ENCODE measurements around the gene ARRDC5.

The ARRDC5 gene

DNA sequence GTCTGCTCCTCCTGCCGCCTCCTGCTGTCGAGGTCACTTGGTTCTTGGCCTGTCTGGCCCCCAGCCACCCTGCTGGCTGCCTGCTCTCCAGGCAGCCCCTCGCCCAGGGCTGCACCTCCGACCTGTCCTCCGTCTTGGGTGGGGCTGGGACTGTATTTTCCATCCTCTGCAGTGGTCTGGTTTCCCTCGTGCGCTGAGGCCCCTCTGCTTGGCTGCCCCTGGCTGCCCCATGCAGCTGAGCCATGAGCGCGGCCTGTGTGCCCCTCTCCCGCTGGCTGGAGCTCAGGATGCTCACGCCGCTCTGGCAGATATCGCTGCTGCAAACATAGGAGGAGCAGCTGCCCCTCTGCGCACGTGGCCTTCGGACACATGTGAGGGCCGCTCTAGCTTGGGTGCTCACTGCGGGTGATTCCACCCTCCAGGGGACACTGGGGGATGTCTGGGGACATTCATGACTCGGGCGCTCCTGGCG is 20.6 kb upstream of the ARRDC5 start:
- Histone ChIP-seq H3K36me3 (ENCODE audit: control insufficient read depth, low read depth, low read length) (peaks cover 15% of the 10 kb centered on the region), H3K9me3 (ENCODE audit: control insufficient read depth, low read depth, low read length) (no peaks in the 10 kb centered on the region), H3K4me3 (ENCODE audit: low read length) (no peak overlapping the region), H3K27ac (ENCODE audit: low read length) (no peak overlapping the region), H3K4me1 (ENCODE audit: control insufficient read depth, low read depth, low read length) (peaks cover 10% of the 10 kb centered on the region), H3K27me3 (ENCODE audit: control insufficient read depth, insufficient read depth, low read length) (no peaks in the 10 kb centered on the region), H3K9ac (ENCODE audit: low read length) (no peak overlapping the region)

GRCh38 chr19:4922530-4923275 is 20.0 kb upstream of the ARRDC5 start:
- Histone ChIP-seq H3K27ac (ENCODE audit: low read length) (no peak overlapping the region), H3K9me3 (ENCODE audit: control insufficient read depth, low read depth, low read length) (no peaks in the 10 kb centered on the region), H3K4me3 (ENCODE audit: low read length) (no peak overlapping the region), H3K9ac (ENCODE audit: low read length) (no peak overlapping the region), H3K4me1 (ENCODE audit: control insufficient read depth, low read depth, low read length) (peaks cover 5% of the 10 kb centered on the region), H3K27me3 (ENCODE audit: control insufficient read depth, insufficient read depth, low read length) (no peaks in the 10 kb centered on the region), H3K36me3 (ENCODE audit: control insufficient read depth, low read depth, low read length) (peaks cover 15% of the 10 kb centered on the region)

DNA sequence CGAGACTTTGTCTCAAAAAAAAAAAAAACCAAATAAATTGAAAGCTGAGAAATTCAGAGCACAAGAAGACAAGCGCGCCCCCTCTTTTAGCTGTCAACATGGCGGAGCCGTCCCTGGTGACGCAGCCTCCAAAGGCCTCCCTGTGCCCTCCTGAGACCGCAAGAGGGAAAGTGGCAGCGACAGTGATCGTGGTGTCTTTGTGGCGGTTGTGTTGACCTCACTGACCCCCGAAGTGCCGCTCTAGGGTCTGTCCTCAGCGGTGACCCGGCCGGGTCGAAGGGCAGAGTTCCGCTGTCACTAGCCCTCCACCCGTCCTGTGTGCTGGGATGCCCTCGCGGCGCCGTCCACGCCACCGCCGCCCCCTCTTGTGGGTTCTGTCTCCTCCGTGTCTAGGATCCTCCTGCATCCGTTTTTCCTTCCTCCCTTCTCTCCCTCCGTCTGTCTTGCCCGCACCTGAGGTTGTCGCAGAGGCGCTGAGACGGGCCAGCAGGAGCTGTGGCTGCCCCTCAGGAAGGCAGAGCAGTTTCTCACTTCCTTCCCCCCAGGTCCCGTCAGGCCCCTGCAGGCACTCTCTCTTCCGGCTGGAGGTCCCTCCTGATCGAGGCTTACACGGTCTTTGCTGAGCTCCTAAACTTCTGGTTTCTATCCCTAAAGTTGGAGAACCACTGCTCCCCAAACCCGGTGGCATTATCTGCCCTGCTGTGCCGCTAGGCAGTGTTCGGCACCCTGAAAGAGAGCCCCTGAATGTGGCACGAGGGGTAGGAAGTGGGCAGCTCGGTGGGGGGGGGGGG is 13.8 kb upstream of the ARRDC5 start:
- Histone ChIP-seq H3K4me3 (ENCODE audit: low read length) (no peak overlapping the region), H3K27me3 (ENCODE audit: control insufficient read depth, insufficient read depth, low read length) (no peaks in the 10 kb centered on the region), H3K36me3 (ENCODE audit: control insufficient read depth, low read depth, low read length) (peaks cover 46% of the 10 kb centered on the region), H3K9ac (ENCODE audit: low read length) (no peak overlapping the region), H3K9me3 (ENCODE audit: control insufficient read depth, low read depth, low read length) (no peaks in the 10 kb centered on the region), H3K27ac (ENCODE audit: low read length) (no peak overlapping the region), H3K4me1 (ENCODE audit: control insufficient read depth, low read depth, low read length) (peaks cover 3% of the 10 kb centered on the region)

GRCh38 chr19:4914736-4915501 is 12.2 kb upstream of the ARRDC5 start:
- H3K4me1 ChIP-seq (ENCODE audit: control insufficient read depth, low read depth, low read length): peaks cover 13% of the 10 kb centered on the region
- H3K4me3 ChIP-seq (ENCODE audit: low read length): no peak overlapping the region

DNA sequence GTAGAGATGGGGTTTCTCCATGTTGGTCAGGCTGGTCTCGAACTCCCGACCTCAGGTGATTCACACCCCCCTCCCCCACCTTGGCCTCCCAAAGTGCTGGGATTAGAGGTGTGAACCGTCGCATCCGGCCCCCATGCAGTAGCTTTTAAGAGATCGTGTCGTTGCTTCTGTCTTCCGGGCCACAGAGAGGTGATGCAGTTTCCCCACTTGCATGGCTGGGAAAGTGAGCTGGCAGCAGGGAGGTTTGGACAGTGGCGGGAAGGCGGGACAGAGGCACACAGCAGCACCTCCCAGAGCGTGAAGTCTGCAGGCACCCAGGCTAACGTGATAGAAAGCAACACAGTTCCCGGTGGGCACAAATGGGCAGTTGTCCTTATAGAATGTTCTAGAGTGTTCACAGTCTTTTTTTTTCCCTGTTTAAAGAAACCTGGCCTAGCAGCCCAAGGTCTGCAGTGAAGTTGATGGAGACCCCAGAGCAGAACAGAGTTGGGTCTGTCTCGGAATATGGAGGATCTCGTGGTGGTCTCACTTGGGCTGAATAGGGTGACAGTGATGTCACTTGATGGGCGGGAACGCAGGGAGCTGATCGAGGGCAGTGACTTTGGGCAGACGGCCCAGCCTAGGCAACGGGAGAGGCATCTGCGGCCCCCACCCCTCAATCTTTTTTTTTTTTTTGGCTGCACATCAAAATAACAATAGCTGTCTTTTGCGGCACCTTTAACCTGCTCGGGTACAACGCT is 11.5 kb upstream of the ARRDC5 start:
- H3K27ac ChIP-seq (ENCODE audit: low read length): no peak overlapping the region
- no peaks in the 10 kb centered on the region for H3K27me3 ChIP-seq (ENCODE audit: control insufficient read depth, insufficient read depth, low read length)
- H3K9ac ChIP-seq (ENCODE audit: low read length): no peak overlapping the region
- H3K36me3 ChIP-seq (ENCODE audit: control insufficient read depth, low read depth, low read length): peaks cover 43% of the 10 kb centered on the region
- H3K9me3 ChIP-seq (ENCODE audit: control insufficient read depth, low read depth, low read length): no peaks in the 10 kb centered on the region
- H3K4me1 ChIP-seq (ENCODE audit: control insufficient read depth, low read depth, low read length): peaks cover 13% of the 10 kb centered on the region
- H3K4me3 ChIP-seq (ENCODE audit: low read length): no peak overlapping the region

More at GRCh38 chr19:4914736-4915501, 12.2 kb upstream of the ARRDC5 start:
- Histone ChIP-seq H3K36me3 (ENCODE audit: control insufficient read depth, low read depth, low read length) (peaks cover 44% of the 10 kb centered on the region), H3K27ac (ENCODE audit: low read length) (no peak overlapping the region), H3K27me3 (ENCODE audit: control insufficient read depth, insufficient read depth, low read length) (no peaks in the 10 kb centered on the region), H3K9ac (ENCODE audit: low read length) (no peak overlapping the region), H3K9me3 (ENCODE audit: control insufficient read depth, low read depth, low read length) (no peaks in the 10 kb centered on the region)

- H3K9me3 ChIP-seq (ENCODE audit: control insufficient read depth, low read depth, low read length): no peaks in the 10 kb centered on the region
- H3K4me1 ChIP-seq (ENCODE audit: control insufficient read depth, low read depth, low read length): peaks cover 20% of the 10 kb centered on the region
- no peak overlapping the region for H3K27ac ChIP-seq (ENCODE audit: low read length)
- H3K9ac ChIP-seq (ENCODE audit: low read length): peak overlapping the region; percentile 21
- H3K36me3 ChIP-seq (ENCODE audit: control insufficient read depth, low read depth, low read length): peaks cover 38% of the 10 kb centered on the region
- H3K4me3 ChIP-seq (ENCODE audit: low read length): peak overlapping the region; percentile 78
- no peaks in the 10 kb centered on the region for H3K27me3 ChIP-seq (ENCODE audit: control insufficient read depth, insufficient read depth, low read length)
These were observed 9.3 kb upstream of the ARRDC5 start for GRCh38 chr19:4911786-4912672.

DNA sequence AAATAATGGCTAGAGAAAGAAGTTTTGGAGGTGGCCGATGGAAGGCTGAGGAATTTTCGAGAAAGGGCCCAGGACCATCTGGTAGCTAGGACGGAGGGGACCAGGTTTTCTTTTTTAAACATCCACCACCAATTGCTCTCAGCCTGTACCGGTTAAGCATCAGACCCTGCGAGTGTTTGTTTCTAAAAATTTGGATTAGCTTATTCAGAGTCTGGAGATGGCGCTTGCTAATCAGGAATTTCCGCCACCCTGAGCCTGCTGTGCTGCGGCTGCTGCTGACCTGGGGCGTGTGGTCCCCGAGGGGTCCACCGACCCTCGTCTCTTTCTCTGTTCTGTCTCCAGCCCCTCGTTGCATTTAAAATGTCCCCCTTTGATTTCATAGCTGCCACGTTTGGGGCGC is 8.6 kb upstream of the ARRDC5 start:
- H3K9ac ChIP-seq (ENCODE audit: low read length): peak overlapping the region; percentile 21
- H3K4me3 ChIP-seq (ENCODE audit: low read length): peak overlapping the region; percentile 78
- H3K27ac ChIP-seq (ENCODE audit: low read length): no peak overlapping the region
- H3K9me3 ChIP-seq (ENCODE audit: control insufficient read depth, low read depth, low read length): no peaks in the 10 kb centered on the region
- peaks cover 35% of the 10 kb centered on the region for H3K36me3 ChIP-seq (ENCODE audit: control insufficient read depth, low read depth, low read length)
- no peaks in the 10 kb centered on the region for H3K27me3 ChIP-seq (ENCODE audit: control insufficient read depth, insufficient read depth, low read length)
- peaks cover 20% of the 10 kb centered on the region for H3K4me1 ChIP-seq (ENCODE audit: control insufficient read depth, low read depth, low read length)

- Histone ChIP-seq H3K9ac (ENCODE audit: low read length) (peak overlapping the region; percentile 2), H3K36me3 (ENCODE audit: control insufficient read depth, low read depth, low read length) (peaks cover 35% of the 10 kb centered on the region), H3K4me3 (ENCODE audit: low read length) (peak overlapping the region; percentile 78), H3K9me3 (ENCODE audit: control insufficient read depth, low read depth, low read length) (no peaks in the 10 kb centered on the region), H3K4me1 (ENCODE audit: control insufficient read depth, low read depth, low read length) (peaks cover 20% of the 10 kb centered on the region), H3K27me3 (ENCODE audit: control insufficient read depth, insufficient read depth, low read length) (no peaks in the 10 kb centered on the region), H3K27ac (ENCODE audit: low read length) (no peak overlapping the region)
These were observed 8.0 kb upstream of the ARRDC5 start for GRCh38 chr19:4910594-4911281.

- peak overlapping the region; percentile 78 for H3K4me3 ChIP-seq (ENCODE audit: low read length)
- no peaks in the 10 kb centered on the region for H3K27me3 ChIP-seq (ENCODE audit: control insufficient read depth, insufficient read depth, low read length)
- H3K4me1 ChIP-seq (ENCODE audit: control insufficient read depth, low read depth, low read length): peaks cover 20% of the 10 kb centered on the region
- H3K36me3 ChIP-seq (ENCODE audit: control insufficient read depth, low read depth, low read length): peaks cover 35% of the 10 kb centered on the region
- H3K27ac ChIP-seq (ENCODE audit: low read length): no peak overlapping the region
- H3K9me3 ChIP-seq (ENCODE audit: control insufficient read depth, low read depth, low read length): no peaks in the 10 kb centered on the region
- H3K9ac ChIP-seq (ENCODE audit: low read length): peak overlapping the region; percentile 85
These were observed 7.3 kb upstream of the ARRDC5 start for GRCh38 chr19:4909897-4910593.

Measured in iPS-18a (cell line).